PC-3 (cell line): ENCODE measurements around the gene SPNS3. TPM values are rescaled to one million over a fixed set of nuclear protein-coding genes. Genes with fewer than 3 reads are reported as not detected.

Source experiments
- ATAC-seq: fragments of 200-7000 bp; cut with Tn5 transposase; 2 replicates; pipeline ENCODE4 v1.9.1; 2020; ENCODE audit warnings: mild to moderate bottlenecking, moderate library complexity
- BruUV-seq: library from RNA; stranded (reverse); fragments of 400-500 nt; replicated peaks from 2 replicates; lab custom pipeline; 2021; lab: Mats Ljungman, UMichigan
- CTCF ChIA-PET: fragments of 300-600 bp; sonication (Branson Sonifier 250); formaldehyde crosslinking; loops from one replicate; lab custom pipeline; 2022; ENCODE audit warnings: antibody characterized with exemption; lab: Charles Lee
- POLR2A ChIA-PET: fragments of 300-600 bp; sonication (Branson Sonifier 250); formaldehyde crosslinking; loops from one replicate; lab custom pipeline; 2022; ENCODE audit warnings: antibody characterized with exemption; ENCODE audit not compliant: unreplicated experiment; lab: Charles Lee
- DNase-seq: peaks from one replicate; pipeline ENCODE4 v3.0.0-alpha.2; 2015
- H2AFZ ChIP-seq: fragments of 300-600 bp; sonication (generic); 2 replicates; pipeline ENCODE4 v1.6.0; 2016; ENCODE audit warnings: antibody characterized with exemption, low read length
- H3F3A ChIP-seq: fragments of 300-600 bp; sonication (generic); one replicate; pipeline ENCODE4 v1.6.0; 2017; ENCODE audit warnings: antibody characterized with exemption, low read length, control low read depth, mild to moderate bottlenecking; ENCODE audit not compliant: unreplicated experiment
- H3K27ac ChIP-seq: fragments of 300-600 bp; sonication (generic); 2 replicates; pipeline ENCODE4 v1.5.1; 2016; ENCODE audit warnings: mild to moderate bottlenecking, low read length
- H3K27me3 ChIP-seq: fragments of 300-600 bp; sonication (generic); 2 replicates; pipeline ENCODE4 v1.6.1; 2016; ENCODE audit warnings: low read length, mixed read lengths
- H3K36me3 ChIP-seq: fragments of 300-600 bp; sonication (generic); 2 replicates; pipeline ENCODE4 v1.6.1; 2016; ENCODE audit warnings: low read depth, mixed run types, low read length, mixed read lengths
- H3K4me1 ChIP-seq: fragments of 300-600 bp; sonication (generic); 2 replicates; pipeline ENCODE4 v1.5.1; 2016; ENCODE audit warnings: low read length; ENCODE audit not compliant: insufficient read depth
- H3K4me2 ChIP-seq: fragments of 300-600 bp; sonication (generic); 2 replicates; pipeline ENCODE4 v1.6.0; 2016; ENCODE audit warnings: low read length
- H3K4me3 ChIP-seq: fragments of 300-600 bp; sonication (generic); 2 replicates; pipeline ENCODE4 v1.5.1; 2016; ENCODE audit warnings: mild to moderate bottlenecking, low read length, mixed read lengths
- H3K79me2 ChIP-seq: fragments of 300-600 bp; sonication (generic); 2 replicates; pipeline ENCODE4 v1.6.1; 2017; ENCODE audit warnings: low read length, mixed read lengths
- H3K9ac ChIP-seq: fragments of 300-600 bp; sonication (generic); 2 replicates; pipeline ENCODE4 v1.6.0; 2016; ENCODE audit warnings: mild to moderate bottlenecking, low read length
- H3K9me2 ChIP-seq: fragments of 300-600 bp; sonication (generic); replicated peaks from 2 replicates; pipeline ENCODE4 v1.6.1; 2016; ENCODE audit warnings: mixed run types, low read length, mixed read lengths
- H3K9me3 ChIP-seq: fragments of 300-600 bp; sonication (generic); 2 replicates; pipeline ENCODE4 v1.6.1; 2016; ENCODE audit warnings: low read length, mixed read lengths
- H4K20me1 ChIP-seq: fragments of 300-600 bp; sonication (generic); 2 replicates; pipeline ENCODE4 v1.6.1; 2016; ENCODE audit warnings: low read length, mixed read lengths
- CTCF ChIP-seq: fragments of 300-600 bp; sonication (generic); conservative IDR thresholded peaks from 2 replicates; pipeline ENCODE4 v1.5.1; 2017; ENCODE audit warnings: antibody characterized with exemption, low read depth, mild to moderate bottlenecking, low read length
- EZH2 ChIP-seq: fragments of 300-600 bp; sonication (generic); IDR thresholded peaks from one replicate; pipeline ENCODE4 v1.6.1; 2017; ENCODE audit warnings: antibody characterized with exemption, mild to moderate bottlenecking, low read length; ENCODE audit not compliant: unreplicated experiment
- EZH2phosphoT487 ChIP-seq: fragments of 300-600 bp; sonication (generic); IDR thresholded peaks from 2 replicates; pipeline ENCODE4 v1.6.1; 2018; ENCODE audit warnings: mild to moderate bottlenecking, antibody characterized with exemption, low read length, borderline replicate concordance
- intact Hi-C: fragments of 100-400 bp; cut with micrococcal nuclease; formaldehyde crosslinking; loops from 2 replicates; pipeline ENCODE4 v1.9.0; 2023
- total RNA-seq: library from RNA; depleted of rRNA; stranded (reverse); fragments of >200 nt; gene quantifications from 2 replicates; pipeline ENCODE4 v1.2.3, GENCODE V29; 2014

SPNS3 gene
- total RNA-seq, 1 experiment from 2014 or later = 0.69 TPM

GRCh38 chr17:4436381-4436780 lies 2.6 kb downstream of the SPNS3 start:
- Histone ChIP-seq H3K79me2 (no peaks in the 10 kb centered on the region), H3K27ac (no peak overlapping the region), H3K9me3 (no peaks in the 10 kb centered on the region), H3K27me3 (no peaks in the 10 kb centered on the region), H3K9ac (no peak overlapping the region), H3K4me1 (peaks cover 6% of the 10 kb centered on the region; the same call in 1 of the 2 replicates), H3K4me3 (no peak overlapping the region), H3K36me3 (no peaks in the 10 kb centered on the region), H4K20me1 (no peaks in the 10 kb centered on the region), H3F3A (no peaks in the 10 kb centered on the region), H3K4me2 (no peak overlapping the region), H3K9me2 (no peaks in the 10 kb centered on the region), H2AFZ (no peak overlapping the region)
- ChIA-PET CTCF (no interaction called here), POLR2A (no interaction called here)
- intact Hi-C loops = no loop called here
- ATAC-seq (no peak), DNase-seq (no peak)
- no TSS peak for BruUV-seq
- TF ChIP-seq EZH2phosphoT487 = no peak
- no peak for TF ChIP-seq CTCF
- TF ChIP-seq EZH2 = no peak

- no peaks in the 10 kb centered on the region for H3K9me3 ChIP-seq
- no peak overlapping the region for H3K9ac ChIP-seq
- no peaks in the 10 kb centered on the region for H4K20me1 ChIP-seq
- no peak overlapping the region for H3K4me2 ChIP-seq
- TF ChIP-seq EZH2 = no peak
- intact Hi-C loops = no loop called here
- H3K4me3 ChIP-seq = no peak overlapping the region
- no peaks in the 10 kb centered on the region for H3K79me2 ChIP-seq
- H3K27ac ChIP-seq = no peak overlapping the region
- no peak for ATAC-seq
- no peaks in the 10 kb centered on the region for H3K36me3 ChIP-seq
- BruUV-seq = no TSS peak
- no peaks in the 10 kb centered on the region for H3K9me2 ChIP-seq
- no peak overlapping the region for H2AFZ ChIP-seq
- no peaks in the 10 kb centered on the region for H3F3A ChIP-seq
- ChIA-PET CTCF (no interaction called here), POLR2A (no interaction called here)
- H3K4me1 ChIP-seq = peaks cover 6% of the 10 kb centered on the region; the same call in 1 of the 2 replicates
- no peak for DNase-seq
- H3K27me3 ChIP-seq = no peaks in the 10 kb centered on the region
These were observed 3.1 kb downstream of the SPNS3 start for GRCh38 chr17:4436846-4437245.

GRCh38 chr17:4438162-4438944 lies 4.6 kb downstream of the SPNS3 start:
- TF ChIP-seq CTCF = no peak
- no peak for TF ChIP-seq EZH2
- TF ChIP-seq EZH2phosphoT487 = no peak
- H3K9me3 ChIP-seq = no peaks in the 10 kb centered on the region
- no peak overlapping the region for H3K9ac ChIP-seq
- H3K4me3 ChIP-seq = no peak overlapping the region
- no peak overlapping the region for H2AFZ ChIP-seq
- ATAC-seq (no peak), DNase-seq (no peak)
- no peak overlapping the region for H3K4me2 ChIP-seq
- BruUV-seq = no TSS peak
- no peaks in the 10 kb centered on the region for H3K79me2 ChIP-seq
- ChIA-PET POLR2A (no interaction called here), CTCF (no interaction called here)
- no peaks in the 10 kb centered on the region for H3K27me3 ChIP-seq
- H3K27ac ChIP-seq = no peak overlapping the region
- H3K36me3 ChIP-seq = no peaks in the 10 kb centered on the region
- H4K20me1 ChIP-seq = no peaks in the 10 kb centered on the region
- H3K4me1 ChIP-seq = peaks cover 6% of the 10 kb centered on the region; the same call in 1 of the 2 replicates
- intact Hi-C loops = no loop called here
- H3F3A ChIP-seq = no peaks in the 10 kb centered on the region
- no peaks in the 10 kb centered on the region for H3K9me2 ChIP-seq
